Measurements from ENCODE around the gene CAPN13. TPM values are rescaled to one million over a fixed set of nuclear protein-coding genes. Genes with fewer than 3 reads are reported as not detected.

CAPN13 gene
- total and polyA plus RNA-seq, 8 donors: 6.4 to 93.3 (median 44.3) TPM

DNA sequence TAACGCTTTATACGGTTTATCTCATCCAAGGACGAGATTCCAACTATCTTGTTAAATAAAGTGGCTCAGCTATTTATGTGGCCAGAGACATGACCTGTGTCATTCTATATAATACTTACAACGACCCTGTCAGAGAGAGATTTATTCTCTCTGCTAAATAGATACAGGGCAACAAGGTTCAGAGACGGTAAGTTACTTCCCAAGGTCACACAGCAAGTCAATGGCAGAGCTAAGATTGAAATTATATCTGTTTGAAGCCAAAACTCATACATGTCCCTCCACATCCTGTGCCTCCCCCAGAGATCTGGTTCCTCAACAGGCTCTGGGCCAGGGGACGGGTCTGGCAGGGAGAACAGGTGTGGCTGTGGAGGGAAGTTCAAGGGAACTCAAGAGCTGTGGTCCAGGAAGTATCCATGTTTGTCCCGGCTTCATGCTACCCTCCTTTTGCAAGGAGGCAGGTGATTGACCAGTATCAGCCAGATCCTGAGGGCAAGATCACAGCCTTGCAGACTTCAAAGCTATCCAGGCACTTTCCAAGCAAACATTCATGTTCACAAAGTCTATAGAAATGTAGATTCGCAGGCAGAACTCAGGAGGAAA is 99.8 kb downstream of the CAPN13 start:
- no peak overlapping the region for H3K27ac ChIP-seq
- peaks cover 4 to 10% (median 6%) of the 10 kb centered on the region in 4 donors for H3K9me3 ChIP-seq
- H3K27me3 ChIP-seq: no peaks in the 10 kb centered on the region
- WGBS, 5 donors: 61 to 73% (median 66%) methylated on average over 8 of the region's 8 CpGs
- peaks cover 0 to 9% (median 6%) of the 10 kb centered on the region in 4 donors for H3K4me1 ChIP-seq
- H3K36me3 ChIP-seq: no peaks in the 10 kb centered on the region
- TF ChIP-seq POLR2A (IDR thresholded peaks at IDR 0.05) (no peak), EP300 (IDR thresholded peaks at IDR 0.05) (no peak), POLR2AphosphoS5 (IDR thresholded peaks at IDR 0.05) (no peak)
- TF ChIP-seq, protein P1, sequence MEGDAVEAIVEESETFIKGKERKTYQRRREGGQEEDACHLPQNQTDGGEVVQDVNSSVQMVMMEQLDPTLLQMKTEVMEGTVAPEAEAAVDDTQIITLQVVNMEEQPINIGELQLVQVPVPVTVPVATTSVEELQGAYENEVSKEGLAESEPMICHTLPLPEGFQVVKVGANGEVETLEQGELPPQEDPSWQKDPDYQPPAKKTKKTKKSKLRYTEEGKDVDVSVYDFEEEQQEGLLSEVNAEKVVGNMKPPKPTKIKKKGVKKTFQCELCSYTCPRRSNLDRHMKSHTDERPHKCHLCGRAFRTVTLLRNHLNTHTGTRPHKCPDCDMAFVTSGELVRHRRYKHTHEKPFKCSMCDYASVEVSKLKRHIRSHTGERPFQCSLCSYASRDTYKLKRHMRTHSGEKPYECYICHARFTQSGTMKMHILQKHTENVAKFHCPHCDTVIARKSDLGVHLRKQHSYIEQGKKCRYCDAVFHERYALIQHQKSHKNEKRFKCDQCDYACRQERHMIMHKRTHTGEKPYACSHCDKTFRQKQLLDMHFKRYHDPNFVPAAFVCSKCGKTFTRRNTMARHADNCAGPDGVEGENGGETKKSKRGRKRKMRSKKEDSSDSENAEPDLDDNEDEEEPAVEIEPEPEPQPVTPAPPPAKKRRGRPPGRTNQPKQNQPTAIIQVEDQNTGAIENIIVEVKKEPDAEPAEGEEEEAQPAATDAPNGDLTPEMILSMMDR (IDR thresholded peaks at IDR 0.05): no peak
- intact Hi-C loops (cut with DNase I; ENCODE audit: low total_unique reads): loop anchor here (5.0 to 10.0 kb wide), 3 partner anchors 373 to 540 kb away; no protein-coding TSS in a partner anchor
- no peak overlapping the region for H3K4me3 ChIP-seq
- DNase-seq: no peak

DNA sequence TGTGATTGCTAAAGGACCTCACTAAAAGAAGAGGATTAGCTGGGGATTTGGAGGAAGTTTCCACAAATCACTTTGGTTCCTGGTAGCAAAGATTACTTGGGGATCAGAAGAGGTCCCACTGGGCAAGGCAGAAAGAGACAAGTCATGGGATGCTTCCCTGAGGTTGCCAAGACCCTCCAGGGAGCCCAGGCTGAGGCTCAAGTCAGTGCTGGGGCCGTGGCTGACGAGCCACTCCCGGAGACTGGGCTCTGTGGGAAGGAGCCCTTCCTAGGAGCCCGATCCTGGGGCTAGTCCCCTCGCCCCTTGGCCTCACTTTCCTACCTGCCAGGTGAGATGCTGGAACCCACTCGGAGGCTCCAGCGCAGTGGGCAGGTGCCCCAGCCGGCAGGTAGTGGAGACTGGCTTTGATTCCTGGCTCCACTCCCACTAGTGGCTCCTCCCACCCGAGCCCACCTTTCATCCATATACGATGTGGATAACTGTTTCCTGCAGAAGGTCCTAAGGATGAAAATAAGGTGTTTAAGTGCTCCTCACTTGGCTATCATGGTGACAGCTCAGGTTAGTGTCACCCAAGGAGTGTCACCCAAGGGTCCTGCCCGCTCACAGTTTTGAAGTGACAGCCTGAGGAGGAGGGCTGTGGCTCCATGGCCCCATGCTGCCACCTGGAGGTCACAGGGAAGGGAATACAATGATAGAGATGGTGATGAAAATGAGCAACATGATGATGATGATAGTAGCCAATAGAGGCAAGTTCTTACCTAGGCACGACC is 100.5 kb downstream of the CAPN13 start:
- WGBS, 5 donors: 65 to 77% (median 68%) methylated on average over 12 of the region's 12 CpGs
- peaks cover 7 to 16% (median 12%) of the 10 kb centered on the region in 4 donors for H3K9me3 ChIP-seq

DNA sequence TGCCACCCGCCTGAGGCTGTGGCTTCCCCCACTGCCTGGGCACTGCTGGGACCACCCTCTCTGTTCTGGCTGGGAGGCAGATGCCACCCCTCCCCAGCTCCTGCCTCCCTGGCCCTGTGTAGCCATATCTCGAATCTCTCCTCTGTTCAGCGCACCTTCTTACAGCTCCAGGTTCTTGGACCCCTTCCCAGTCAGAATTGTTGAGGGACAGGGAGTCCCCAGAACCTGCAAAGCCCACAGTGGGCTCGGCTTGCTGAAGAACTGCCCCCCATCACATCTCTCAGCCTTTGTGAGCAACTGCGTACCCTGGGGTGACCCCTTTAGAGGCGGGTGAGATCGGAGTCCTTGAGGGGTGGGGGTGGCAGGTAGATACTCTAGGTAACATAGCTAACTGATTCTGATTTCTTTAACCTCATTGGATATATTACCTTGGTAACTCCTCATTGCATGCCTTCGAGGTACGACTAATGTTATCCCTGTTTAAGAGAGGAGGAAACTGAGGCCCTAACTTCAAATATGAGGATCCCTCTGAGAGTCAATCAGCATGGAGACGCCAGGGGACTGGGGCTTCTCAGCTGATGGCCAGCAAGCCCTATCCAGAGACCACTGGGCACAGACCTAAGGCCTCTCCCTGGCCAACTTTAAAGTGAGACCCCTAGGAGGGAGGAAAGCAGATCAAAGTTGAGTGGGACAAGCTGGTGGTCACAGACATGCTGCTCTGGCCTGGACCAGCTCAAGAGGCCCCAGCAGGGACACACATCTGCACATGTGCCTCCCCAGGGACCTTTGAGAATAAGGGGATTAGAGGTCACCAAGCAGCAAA is 101.3 kb downstream of the CAPN13 start:
- Histone ChIP-seq H3K36me3 (no peaks in the 10 kb centered on the region), H3K9me3 (peaks cover 7 to 22% (median 15%) of the 10 kb centered on the region in 4 donors), H3K4me1 (peaks cover 0 to 9% (median 6%) of the 10 kb centered on the region in 4 donors), H3K27me3 (no peaks in the 10 kb centered on the region), H3K27ac (no peak overlapping the region), H3K4me3 (no peak overlapping the region)
- TF ChIP-seq, protein P1 (IDR thresholded peaks at IDR 0.05): no peak
- TF ChIP-seq EP300 (IDR thresholded peaks at IDR 0.05): no peak
- TF ChIP-seq POLR2A (IDR thresholded peaks at IDR 0.05): no peak
- TF ChIP-seq POLR2AphosphoS5 (IDR thresholded peaks at IDR 0.05): no peak
- no peak for DNase-seq
- 93 to 97% (median 96%) methylated on average over 10 of the region's 10 CpGs for WGBS, 5 donors
- intact Hi-C loops (cut with DNase I; ENCODE audit: low total_unique reads): loop anchor here (5.0 to 10.0 kb wide), 3 partner anchors 371 to 539 kb away; no protein-coding TSS in a partner anchor

More for the DNA sequence above, 100.5 kb downstream of the CAPN13 start:
- H3K4me1 ChIP-seq: peaks cover 0 to 9% (median 6%) of the 10 kb centered on the region in 4 donors
- TF ChIP-seq, protein P1 (IDR thresholded peaks at IDR 0.05): peak in 5 of 7 experiments; percentile 31 to 71 (median 49)
- peak in 2 of 3 donors; percentile 6 to 11 for TF ChIP-seq POLR2AphosphoS5 (IDR thresholded peaks at IDR 0.05)
- TF ChIP-seq EP300 (IDR thresholded peaks at IDR 0.05): no peak
- DNase-seq: peak; percentile 65 to 88
- H3K27ac ChIP-seq: no peak overlapping the region
- intact Hi-C loops (cut with DNase I; ENCODE audit: low total_unique reads): loop anchor here (5.0 to 10.0 kb wide), 3 partner anchors 372 to 539 kb away; no protein-coding TSS in a partner anchor
- H3K4me3 ChIP-seq: no peak overlapping the region
- no peaks in the 10 kb centered on the region for H3K36me3 ChIP-seq
- H3K27me3 ChIP-seq: no peaks in the 10 kb centered on the region

DNA sequence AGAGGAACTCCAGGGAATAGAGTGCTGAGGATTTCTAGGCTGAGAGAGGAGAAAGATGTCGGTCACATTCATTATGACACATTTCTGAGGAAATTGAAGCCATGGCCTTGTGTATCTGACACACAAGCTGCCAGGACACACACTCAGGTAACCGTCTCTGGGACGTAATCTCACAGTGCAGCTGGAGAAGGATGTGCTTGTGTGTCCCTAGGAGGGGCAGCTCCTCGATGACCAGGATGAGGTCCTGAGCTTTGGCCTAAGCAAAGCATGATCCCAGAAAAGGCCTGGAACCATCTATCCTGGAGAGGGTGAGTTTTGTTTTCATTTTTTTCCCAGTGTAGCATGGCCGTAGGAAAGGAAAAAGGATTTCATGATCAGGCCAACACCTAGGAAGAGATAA is 102.2 kb downstream of the CAPN13 start:
- Histone ChIP-seq H3K4me1 (peaks cover 0 to 9% (median 6%) of the 10 kb centered on the region in 4 donors), H3K27me3 (no peaks in the 10 kb centered on the region), H3K9me3 (peaks cover 7 to 25% (median 15%) of the 10 kb centered on the region in 4 donors), H3K4me3 (no peak overlapping the region), H3K27ac (no peak overlapping the region), H3K36me3 (no peaks in the 10 kb centered on the region)
- TF ChIP-seq, protein P1 (IDR thresholded peaks at IDR 0.05): no peak
- TF ChIP-seq POLR2AphosphoS5 (IDR thresholded peaks at IDR 0.05) (no peak), EP300 (IDR thresholded peaks at IDR 0.05) (no peak)
- DNase-seq: no peak
- intact Hi-C loops (cut with DNase I; ENCODE audit: low total_unique reads): loop anchor here (5.0 to 10.0 kb wide), 3 partner anchors 370 to 538 kb away; no protein-coding TSS in a partner anchor
- 74 to 91% (median 77%) methylated on average over 5 of the region's 5 CpGs for WGBS, 5 donors

Measured in stomach (tissue), 9 donors.